B cell (primary cell): ENCODE results near the gene CYP27B1.

Source experiments
- EZH2 ChIP-seq: IDR thresholded peaks from 2 replicates; pipeline ENCODE4 v1.6.1; 2012; ENCODE audit warnings: borderline replicate concordance, low read depth, mild to moderate bottlenecking, moderate library complexity, low read length; ENCODE audit not compliant: insufficient read depth, poor library complexity, severe bottlenecking
- TF ChIP-seq, protein P1 (sequence below): fragments of 200-600 bp; IDR thresholded peaks from one replicate; pipeline ENCODE4 v1.8.0; 2022; ENCODE audit warnings: antibody characterized with exemption, mild to moderate bottlenecking

DNA sequence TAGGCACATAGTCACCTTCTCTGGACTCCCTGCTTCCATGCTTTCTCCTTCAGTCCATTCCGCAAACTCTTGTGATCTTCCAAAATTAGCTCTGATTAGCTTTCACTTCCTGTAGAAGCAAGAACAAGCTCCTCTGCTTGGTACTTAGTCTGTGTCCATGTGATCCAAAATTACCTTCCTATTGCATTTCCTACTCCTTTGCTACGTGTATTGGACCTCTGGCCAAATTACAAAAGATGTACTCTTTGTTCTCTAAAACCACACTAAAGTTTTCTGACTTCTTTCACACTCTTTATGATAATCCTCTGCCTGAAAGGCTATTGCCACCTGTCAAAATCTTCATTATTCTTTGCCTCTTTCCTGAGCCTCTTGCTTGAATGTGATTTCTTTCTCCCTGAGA lies 14.9 kb upstream of the CYP27B1 start:
- TF ChIP-seq EZH2: no peak
- TF ChIP-seq, protein P1, sequence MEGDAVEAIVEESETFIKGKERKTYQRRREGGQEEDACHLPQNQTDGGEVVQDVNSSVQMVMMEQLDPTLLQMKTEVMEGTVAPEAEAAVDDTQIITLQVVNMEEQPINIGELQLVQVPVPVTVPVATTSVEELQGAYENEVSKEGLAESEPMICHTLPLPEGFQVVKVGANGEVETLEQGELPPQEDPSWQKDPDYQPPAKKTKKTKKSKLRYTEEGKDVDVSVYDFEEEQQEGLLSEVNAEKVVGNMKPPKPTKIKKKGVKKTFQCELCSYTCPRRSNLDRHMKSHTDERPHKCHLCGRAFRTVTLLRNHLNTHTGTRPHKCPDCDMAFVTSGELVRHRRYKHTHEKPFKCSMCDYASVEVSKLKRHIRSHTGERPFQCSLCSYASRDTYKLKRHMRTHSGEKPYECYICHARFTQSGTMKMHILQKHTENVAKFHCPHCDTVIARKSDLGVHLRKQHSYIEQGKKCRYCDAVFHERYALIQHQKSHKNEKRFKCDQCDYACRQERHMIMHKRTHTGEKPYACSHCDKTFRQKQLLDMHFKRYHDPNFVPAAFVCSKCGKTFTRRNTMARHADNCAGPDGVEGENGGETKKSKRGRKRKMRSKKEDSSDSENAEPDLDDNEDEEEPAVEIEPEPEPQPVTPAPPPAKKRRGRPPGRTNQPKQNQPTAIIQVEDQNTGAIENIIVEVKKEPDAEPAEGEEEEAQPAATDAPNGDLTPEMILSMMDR: no peak
